HepG2 (cell line): ENCODE measurements around the gene CLEC18C. TPM values are rescaled to one million over a fixed set of nuclear protein-coding genes. Genes with fewer than 3 reads are reported as not detected.
A peak's percentile ranks its signal among the peaks of the same experiment; 100 is the strongest.

Experiments used
- AGO1 ChIP-seq: fragments of 200-400 bp; formaldehyde crosslinking; IDR thresholded peaks from 2 replicates; pipeline ENCODE4 v1.6.1; 2017; ENCODE audit warnings: mild to moderate bottlenecking, low read depth, low read length, moderate library complexity; ENCODE audit not compliant: poor library complexity, severe bottlenecking
- ARID3A ChIP-seq: IDR thresholded peaks from 2 replicates; pipeline ENCODE4 v1.6.1; 2012; ENCODE audit warnings: low read depth, low read length, improper control_type of control experiment
- ATF1 ChIP-seq: IDR thresholded peaks from 2 replicates; pipeline ENCODE4 v1.6.1; 2016; ENCODE audit warnings: mild to moderate bottlenecking, control low read depth
- ATF7 ChIP-seq, 2 experiments: fragments of 450-650 bp in 1 of 2; sonication (generic) in 1 of 2; formaldehyde crosslinking in 1 of 2; IDR thresholded peaks; 2 replicates each; pipeline versions ENCODE4 v1.4.0 to v1.6.1; 2016 to 2020; ENCODE audit warnings: antibody characterized with exemption in 1 of 2, mild to moderate bottlenecking in 1 of 2, missing genetic modification reagents in 1 of 2
- CHD2 ChIP-seq: IDR thresholded peaks from 2 replicates; pipeline ENCODE4 v1.6.1; 2011; ENCODE audit warnings: low read depth, low read length, improper control_type of control experiment
- EEA1 ChIP-seq: sonication (generic); formaldehyde crosslinking; IDR thresholded peaks from 2 replicates; pipeline ENCODE4 v1.5.1; 2020; ENCODE audit warnings: mild to moderate bottlenecking, missing genetic modification reagents, borderline replicate concordance
- HBP1 ChIP-seq: IDR thresholded peaks from 2 replicates; pipeline ENCODE4 v1.6.1; 2016; ENCODE audit warnings: low read depth, control low read depth
- IRF1 ChIP-seq: sonication (generic); formaldehyde crosslinking; IDR thresholded peaks from 2 replicates; pipeline ENCODE4 v1.4.0; 2020; ENCODE audit warnings: low read depth, mild to moderate bottlenecking, missing genetic modification reagents
- MLX ChIP-seq: IDR thresholded peaks from 2 replicates; pipeline ENCODE4 v1.6.1; 2016
- MYC ChIP-seq: sonication (generic); formaldehyde crosslinking; IDR thresholded peaks from 2 replicates; pipeline ENCODE4 v1.9.0; 2021; ENCODE audit warnings: missing genetic modification reagents, borderline replicate concordance
- MYNN ChIP-seq: sonication (generic); formaldehyde crosslinking; IDR thresholded peaks from 2 replicates; pipeline ENCODE4 v1.4.0; 2020; ENCODE audit warnings: mild to moderate bottlenecking, low read depth, missing genetic modification reagents
- PTBP1 ChIP-seq: fragments of 200-400 bp; formaldehyde crosslinking; IDR thresholded peaks from 2 replicates; pipeline ENCODE4 v1.6.1; 2018; ENCODE audit warnings: low read length, low read depth; ENCODE audit not compliant: poor library complexity, severe bottlenecking
- SNAPC5 ChIP-seq: sonication (generic); formaldehyde crosslinking; IDR thresholded peaks from 2 replicates; pipeline ENCODE4 v1.8.1; 2023; ENCODE audit warnings: mild to moderate bottlenecking, missing genetic modification reagents, borderline replicate concordance
- THRA ChIP-seq: sonication (generic); formaldehyde crosslinking; IDR thresholded peaks from 2 replicates; pipeline ENCODE4 v1.4.0; 2020; ENCODE audit warnings: missing genetic modification reagents, borderline replicate concordance
- ZFP36L1 ChIP-seq: sonication (generic); formaldehyde crosslinking; IDR thresholded peaks from 2 replicates; pipeline ENCODE4 v1.8.0; 2022; ENCODE audit warnings: mild to moderate bottlenecking, missing genetic modification reagents, moderate library complexity
- ZNF280D ChIP-seq: sonication (generic); formaldehyde crosslinking; IDR thresholded peaks from 2 replicates; pipeline ENCODE4 v1.5.1; 2020; ENCODE audit warnings: mild to moderate bottlenecking, missing genetic modification reagents
- ZNF33B ChIP-seq: sonication (generic); formaldehyde crosslinking; IDR thresholded peaks from 2 replicates; pipeline ENCODE4 v1.5.1; 2020; ENCODE audit warnings: mild to moderate bottlenecking, missing genetic modification reagents
- ZNF737 ChIP-seq: sonication (generic); formaldehyde crosslinking; IDR thresholded peaks from 2 replicates; pipeline ENCODE4 v1.5.0; 2020; ENCODE audit warnings: missing genetic modification reagents, mild to moderate bottlenecking, borderline replicate concordance
- ZNF768 ChIP-seq: sonication (generic); formaldehyde crosslinking; IDR thresholded peaks from 2 replicates; pipeline ENCODE4 v1.4.0; 2020; ENCODE audit warnings: missing genetic modification reagents
- polyA plus RNA-seq, 8 experiments: library from polyadenylated mRNA; depleted of rRNA in 3 of 8; stranded (reverse) in 7 of 8; unstranded in 1 of 8; fragments of >200 nt; fragmentation: Illumina TruSeq in 4 of 8; extraction: Trizol in 4 of 8; gene quantifications; 2 replicates each; pipeline versions ENCODE4 v1.2.1 to v1.2.3, GENCODE V29; 2011 to 2016; ENCODE audit warnings: low read depth in 4 of 8, missing spikeins in 1 of 8, mixed read lengths in 1 of 8; ENCODE audit not compliant: insufficient read depth in 1 of 8
- total RNA-seq, 5 experiments: library from RNA; depleted of rRNA; stranded (reverse); fragments of >200 nt; fragmentation: Illumina TruSeq; extraction: Trizol; gene quantifications; 2 replicates each; pipeline ENCODE4 v1.2.3, GENCODE V29; 2016; ENCODE audit warnings: low read depth in 1 of 5

Gene CLEC18C
- total and polyA plus RNA-seq, 2 of the 13 experiments (the other 11 are each of a cell fraction or from before 2014, with no cell fraction given): 0.15 to 0.29 TPM

- no peak for TF ChIP-seq ZNF280D
- no peak for TF ChIP-seq SNAPC5 (CRISPR knock-in tag)
- 0 out of 2 replicates have a peak, but pooled peaks have one; percentile 18 for TF ChIP-seq HBP1 (CRISPR knock-in tag)
- TF ChIP-seq ATF1 (CRISPR knock-in tag): no peak
- TF ChIP-seq PTBP1: peak; percentile 75
- 0 out of 2 replicates have a peak, but pooled peaks have one; percentile 26 for TF ChIP-seq ARID3A
- 0 out of 2 replicates have a peak, but pooled peaks have one; percentile 4 for TF ChIP-seq MYNN (CRISPR knock-in tag)
- TF ChIP-seq ATF7 (IDR thresholded peaks at IDR 0.05): no peak
- 0 out of 2 replicates have a peak, but pooled peaks have one; percentile 2 for TF ChIP-seq ATF7 (CRISPR knock-in tag; IDR thresholded peaks at IDR 0.05)
- peak; percentile 61; the same call in 1 of the 2 replicates for TF ChIP-seq ZNF768
- no peak for TF ChIP-seq THRA
- TF ChIP-seq IRF1: 0 out of 2 replicates have a peak, but pooled peaks have one; percentile 28
- TF ChIP-seq ZNF737 (CRISPR knock-in tag): no peak
- TF ChIP-seq ZNF33B: peak; percentile 83; the same call in 1 of the 2 replicates
- peak; percentile 23; the same call in 1 of the 2 replicates for TF ChIP-seq MYC (CRISPR knock-in tag)
- no peak for TF ChIP-seq CHD2
- TF ChIP-seq ZFP36L1: no peak
- peak; percentile 2 for TF ChIP-seq AGO1
- peak; percentile 73; the same call in 1 of the 2 replicates for TF ChIP-seq EEA1 (CRISPR knock-in tag)
- no peak for TF ChIP-seq MLX (CRISPR knock-in tag)
These were observed 16.5 kb upstream of the CLEC18C start (continued) for GRCh38 chr16:70157105-70157476.
